Stimulated activated CD4-positive, alpha-beta T cell treated with anti-CD3 and anti-CD28 coated beads, TNF-alpha, amount 100 ng/mL, for 48 hours (primary cell): Measurements from ENCODE around the gene RNF103.

ENCODE experiments used
- DNase-seq, 3 donors: peaks; one replicate each; pipeline ENCODE4 v3.0.0-alpha.2; 2020; ENCODE audit warnings: low read depth in 3 of 3

Gene RNF103

DNA sequence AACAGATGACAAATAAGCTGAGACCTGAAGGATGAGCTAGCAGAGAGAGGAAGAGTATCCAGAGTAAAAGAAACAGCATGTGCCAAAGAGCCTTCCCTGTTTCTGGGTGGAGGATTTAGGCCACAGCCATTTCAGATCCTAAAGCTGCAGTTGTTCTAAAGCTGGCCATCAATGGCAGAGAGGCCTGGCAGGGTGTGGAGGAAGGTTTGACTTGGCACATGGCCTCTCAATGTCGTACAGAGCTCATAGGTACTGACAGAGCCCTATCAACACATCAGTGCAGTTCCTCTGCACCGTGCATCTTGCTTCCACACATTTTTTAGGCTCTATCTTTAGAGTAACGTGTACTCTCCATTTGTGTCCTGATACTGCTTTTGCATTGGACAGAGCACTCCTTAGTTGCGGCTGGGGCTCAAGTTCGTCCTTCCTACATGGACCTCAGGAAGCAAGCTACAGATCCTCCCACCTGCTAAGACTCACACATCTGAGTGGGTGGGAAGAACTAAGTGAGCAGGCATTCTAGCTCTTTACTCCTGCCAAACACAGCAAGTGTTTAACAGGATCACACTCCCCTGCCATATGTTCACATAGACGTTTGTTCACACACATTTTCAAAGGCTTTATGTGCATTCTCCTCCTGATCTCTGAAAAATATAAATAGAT lies 57.4 kb downstream of the RNF103 start:
- DNase-seq = no peak

DNA sequence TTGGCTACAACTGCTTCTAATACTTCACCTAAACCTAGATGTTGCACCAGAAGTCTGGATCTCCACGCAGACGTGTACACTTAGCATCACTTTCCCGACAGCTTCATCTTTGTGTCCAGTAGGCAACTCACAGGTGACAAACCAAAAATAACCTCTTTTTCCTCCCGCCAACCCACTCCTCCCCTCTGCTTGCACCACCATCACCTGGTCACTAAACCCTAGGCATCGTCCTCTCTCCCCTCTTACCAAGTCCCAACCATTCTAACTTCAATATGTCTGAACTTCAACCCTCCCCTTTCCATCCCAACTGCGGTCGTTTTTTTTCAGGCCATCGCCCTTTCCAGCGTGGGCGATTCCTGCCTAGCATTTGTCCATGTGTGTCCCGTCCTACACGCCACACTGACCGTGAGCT lies 60.0 kb downstream of the RNF103 start:
- DNase-seq = no peak

DNA sequence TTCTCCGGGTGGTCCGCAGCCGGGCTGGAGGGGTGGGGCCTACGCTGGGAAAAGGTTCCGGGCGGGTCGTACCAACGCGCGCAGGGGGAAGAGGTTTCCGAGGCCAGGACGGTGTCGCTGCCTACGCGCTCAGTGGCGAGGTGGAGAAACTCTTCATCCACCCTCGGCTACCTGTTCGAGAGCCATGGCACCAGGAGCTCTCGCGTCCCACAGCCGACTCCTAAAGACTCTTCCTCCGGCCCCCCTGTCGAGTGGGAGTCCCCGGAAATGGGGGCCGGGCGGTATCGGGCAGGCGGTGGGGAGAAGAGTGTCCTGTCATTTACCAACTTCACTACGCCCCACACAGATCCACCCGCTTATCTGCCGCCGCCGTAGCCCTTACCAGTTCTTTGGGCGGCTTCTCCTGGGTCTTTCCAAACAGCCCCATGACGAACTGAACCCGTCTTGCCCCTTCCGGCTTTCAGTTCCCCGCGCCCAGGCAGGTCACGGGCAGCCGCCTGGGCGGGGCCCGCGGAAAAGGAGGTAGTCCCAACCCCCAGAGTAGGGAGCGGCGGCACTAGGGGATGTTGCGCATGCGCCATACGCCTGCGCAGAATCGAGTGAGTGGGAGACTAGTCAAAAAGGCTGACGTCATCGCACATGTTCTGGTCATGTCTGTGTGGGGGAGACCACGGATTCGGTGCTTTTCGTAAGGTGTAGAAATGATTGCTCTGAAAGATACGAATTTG lies 60.6 kb downstream of the RNF103 start, which contains the start of gene CHMP3:
Gene CHMP3 (minus strand): TSS at position 522 of the 728 bp plus-strand sequence. CDS start 95 bp downstream, at position 427.
- DNase-seq = peak; percentile 92 to 95 (median 93)

DNA sequence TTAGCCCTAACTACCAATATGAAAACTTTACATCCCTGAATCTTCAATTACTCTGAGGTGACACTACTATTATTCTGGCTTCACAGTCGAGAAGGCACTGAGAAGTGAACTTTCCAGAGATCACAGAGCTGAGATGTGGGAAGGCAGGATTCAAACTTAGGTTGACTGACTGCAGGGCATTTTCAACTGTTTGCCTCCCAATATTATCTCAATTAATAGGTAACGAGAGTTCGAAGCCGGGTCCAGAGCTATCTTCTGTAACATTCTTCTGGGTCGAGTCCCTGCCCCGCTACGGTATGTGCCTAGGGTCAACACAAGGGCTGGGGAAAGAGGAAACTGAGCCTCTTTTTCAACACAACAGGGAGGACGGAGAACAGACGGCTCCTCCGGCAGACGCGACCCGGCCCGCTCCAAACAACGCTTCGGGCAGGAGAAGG lies 61.2 kb downstream of the RNF103 start:
- DNase-seq = no peak

DNA sequence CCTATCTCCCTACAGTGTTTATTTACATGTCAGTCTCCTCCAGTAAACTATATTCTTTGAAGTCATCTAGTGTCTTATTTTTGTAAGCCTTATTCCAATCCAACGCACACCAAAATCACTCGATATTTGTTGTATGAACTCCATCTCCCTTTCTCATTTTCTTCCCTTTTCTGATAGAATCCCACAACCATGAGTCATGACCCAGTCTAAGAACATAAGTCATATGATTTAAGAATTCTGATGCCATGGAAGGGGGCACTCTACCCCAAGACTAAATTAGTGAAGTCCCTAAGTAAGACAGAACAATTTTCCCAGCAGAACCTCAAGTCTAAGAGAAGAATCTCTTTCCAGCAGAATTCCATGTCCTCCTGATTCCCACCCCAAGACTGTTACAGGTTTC lies 65.8 kb downstream of the RNF103 start:
- DNase-seq = no peak

DNA sequence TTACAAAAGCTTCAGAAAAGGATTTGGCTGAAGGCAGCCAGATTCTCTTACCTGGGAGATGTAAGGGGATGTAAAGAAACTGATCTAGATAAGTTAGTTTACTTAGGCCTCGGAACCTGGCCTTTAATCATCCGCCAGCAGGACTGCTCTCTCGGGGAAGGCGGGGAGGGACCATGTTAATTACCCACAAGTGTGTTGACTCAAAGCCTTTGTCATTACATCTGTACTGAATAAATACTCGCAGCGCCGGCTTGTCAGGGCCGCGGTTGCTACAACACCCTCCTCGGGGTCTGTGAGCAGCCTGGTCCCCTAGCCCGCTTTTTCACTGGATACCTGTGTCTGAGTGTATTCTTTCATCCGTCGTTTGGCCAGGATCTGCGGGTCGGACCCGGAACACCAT lies 67.2 kb downstream of the RNF103 start:
- DNase-seq = no peak
